Stimulated activated CD8-positive, alpha-beta memory T cell treated with anti-CD3 and anti-CD28 coated beads, Interleukin-15, amount 100 ng/mL, for 24 hours (primary cell): ENCODE results near the gene HLA-DQB1.
"Not testable (repeated sequence)": the region's sequence is repeated elsewhere in the genome, so short reads cannot be mapped to it uniquely, and the experiment has no call there.

Experiments used
- DNase-seq: peaks from one replicate; pipeline ENCODE4 v3.0.0-alpha.2; 2020; ENCODE audit warnings: low read depth

HLA-DQB1 gene

GRCh38 chr6:32666420-32667300 is at the start of gene HLA-DQB1:
Gene HLA-DQB1 (minus strand): TSS chr6:32666657. CDS start chr6:32666607, 50 bp downstream.
- no peak for DNase-seq

DNA sequence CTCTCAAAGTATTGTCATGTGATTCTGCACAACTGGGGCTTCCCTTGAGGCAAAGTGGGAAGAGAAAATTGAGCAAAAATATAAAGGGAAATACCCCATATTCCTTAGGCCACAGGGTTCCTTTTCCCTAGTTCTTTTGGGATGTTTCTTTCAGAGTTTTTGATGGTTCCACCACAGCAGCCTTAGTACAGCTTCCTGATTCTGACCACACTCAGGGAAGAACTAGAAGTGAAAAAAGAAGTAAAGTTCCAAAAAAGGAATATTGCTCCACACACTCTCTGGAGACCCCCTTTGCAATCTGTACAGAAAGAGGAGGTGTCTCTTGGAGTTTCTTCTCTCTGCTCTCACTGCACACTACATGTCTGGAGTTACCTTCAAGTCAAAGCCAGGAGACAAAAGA is 46.8 kb upstream of the HLA-DQB1 start:
- no peak for DNase-seq

DNA sequence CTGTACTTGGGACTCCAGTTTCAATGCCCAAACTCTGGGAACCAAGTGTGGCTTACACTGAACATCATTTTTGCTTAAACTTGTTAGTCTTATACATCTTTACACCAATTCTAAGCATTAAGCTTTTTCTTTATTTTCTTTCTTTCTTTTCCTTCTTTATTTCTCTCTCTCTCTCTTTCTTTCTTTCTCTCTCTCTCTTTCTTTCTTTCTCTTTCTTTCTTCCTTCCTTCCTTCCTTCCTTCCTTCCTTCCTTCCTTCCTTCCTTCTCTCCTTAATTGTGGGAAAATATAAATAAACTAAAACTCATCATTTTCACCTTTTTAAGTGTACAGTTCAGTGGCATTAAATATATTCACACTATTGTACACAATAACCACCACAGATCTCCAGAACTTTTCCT is 43.2 kb upstream of the HLA-DQB1 start:
- DNase-seq, result no peak

GRCh38 chr6:32705164-32705563 is 38.7 kb upstream of the HLA-DQB1 start:
- not testable (repeated sequence) for DNase-seq

DNA sequence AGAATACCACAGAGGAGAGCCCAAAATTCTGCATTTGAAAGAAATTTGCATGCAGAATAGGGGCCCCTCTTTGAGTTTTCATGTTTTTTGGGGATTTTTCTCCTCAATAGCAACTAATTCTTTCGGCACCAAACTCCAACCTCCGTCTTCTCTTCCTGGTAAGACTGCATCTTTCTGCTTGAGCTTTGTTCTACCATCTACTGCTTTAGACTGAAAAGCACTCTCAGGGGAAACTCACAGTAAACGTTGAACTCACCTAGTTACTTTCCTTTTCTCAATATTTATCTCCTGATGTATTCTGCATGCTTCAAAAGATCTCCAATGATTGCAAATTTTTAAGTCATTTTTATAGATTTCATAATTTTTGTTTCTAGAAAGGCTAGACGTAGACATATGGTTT is 36.9 kb upstream of the HLA-DQB1 start:
- DNase-seq, result no peak

- DNase-seq, result no peak
These were observed 34.1 kb upstream of the HLA-DQB1 start for GRCh38 chr6:32700391-32701040.

- no peak for DNase-seq
These were observed 30.6 kb upstream of the HLA-DQB1 start for GRCh38 chr6:32697031-32697430.

DNA sequence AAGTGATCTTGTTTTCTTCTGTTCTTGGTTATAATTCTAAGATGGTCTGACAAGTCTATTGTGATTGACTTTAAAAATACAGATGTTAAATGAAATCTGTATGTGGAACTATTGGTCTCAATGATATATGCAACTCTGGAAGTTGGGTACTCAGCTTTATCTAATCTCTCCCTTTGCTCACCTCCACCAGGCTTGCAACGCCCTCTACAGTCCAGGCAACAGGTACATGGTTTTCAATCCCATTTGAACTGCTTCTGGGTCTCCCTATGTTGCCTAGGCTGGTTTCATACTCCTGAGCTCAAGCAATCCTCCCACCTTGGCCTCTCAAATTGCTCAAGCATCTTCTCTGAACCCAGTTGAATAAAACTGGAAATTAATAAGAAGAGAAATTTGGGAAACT is 25.6 kb upstream of the HLA-DQB1 start:
- no peak for DNase-seq

GRCh38 chr6:32689531-32690501 is 23.4 kb upstream of the HLA-DQB1 start:
- DNase-seq, result no peak

GRCh38 chr6:32685603-32686002 is 19.1 kb upstream of the HLA-DQB1 start:
- no peak for DNase-seq

- no peak for DNase-seq
These were observed 17.8 kb upstream of the HLA-DQB1 start for GRCh38 chr6:32684246-32684645.

GRCh38 chr6:32680055-32680454 is 13.6 kb upstream of the HLA-DQB1 start:
- no peak for DNase-seq

GRCh38 chr6:32679492-32679891 is 13.0 kb upstream of the HLA-DQB1 start:
- DNase-seq, result no peak

DNA sequence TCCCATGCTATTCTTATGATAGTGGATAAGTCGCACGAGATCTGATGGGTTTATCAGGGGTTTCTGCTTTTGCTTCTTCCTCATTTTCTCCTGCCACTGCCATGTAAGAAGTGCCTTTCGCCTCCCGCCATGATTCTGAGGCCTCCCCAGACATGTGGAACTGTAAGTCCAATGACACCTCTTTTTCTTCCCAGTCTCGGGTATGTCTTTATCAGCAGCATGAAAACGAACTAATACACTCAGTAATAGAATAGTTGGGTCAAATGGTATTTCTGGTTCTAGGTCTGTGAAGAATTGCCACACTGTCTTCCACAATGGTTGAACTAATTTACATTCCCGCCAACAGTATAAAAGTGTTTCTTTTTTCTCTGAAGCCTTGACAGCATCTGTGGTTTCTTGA is 7.7 kb upstream of the HLA-DQB1 start:
- DNase-seq, result not testable (repeated sequence)

DNA sequence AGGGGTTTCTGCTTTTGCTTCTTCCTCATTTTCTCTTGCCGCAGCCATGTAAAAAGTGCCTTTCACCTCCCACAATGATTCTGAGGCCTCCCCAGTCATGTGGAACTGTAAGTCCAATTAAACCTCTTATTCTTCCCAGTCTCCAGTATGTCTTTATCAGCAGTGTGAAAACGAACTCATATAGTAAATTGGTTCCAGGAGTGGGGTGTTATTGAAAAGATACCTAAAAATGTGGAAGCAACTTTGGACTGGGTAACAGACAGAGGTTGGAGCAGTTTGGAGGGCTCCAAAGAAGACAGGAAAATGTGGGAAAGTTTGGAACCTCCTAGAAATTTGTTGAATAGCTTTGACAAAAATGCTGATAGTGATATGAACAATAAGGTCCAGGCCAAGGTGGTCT is 5.5 kb upstream of the HLA-DQB1 start:
- not testable (repeated sequence) for DNase-seq

- no peak for DNase-seq
These were observed 3.4 kb upstream of the HLA-DQB1 start for GRCh38 chr6:32669893-32670292.

DNA sequence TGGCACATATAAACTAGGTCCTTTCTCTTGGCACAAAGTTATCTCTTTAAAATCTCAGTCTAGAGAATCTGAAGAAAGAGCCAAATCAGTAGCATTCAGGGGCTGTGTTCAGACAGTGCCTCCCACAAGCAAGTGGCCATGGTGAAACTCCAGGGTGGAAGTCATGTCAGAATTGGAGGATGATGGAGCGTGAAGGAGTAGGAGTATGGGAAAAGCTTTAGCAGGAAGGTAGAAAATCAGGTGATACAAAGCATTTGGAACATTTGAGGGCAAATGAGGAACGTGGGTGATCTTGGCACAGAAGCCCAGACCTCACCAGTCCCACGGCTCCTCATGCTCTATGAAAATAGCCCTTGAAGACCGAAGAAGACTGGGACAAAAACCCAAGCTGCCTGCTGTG is 2.8 kb upstream of the HLA-DQB1 start:
- DNase-seq, result no peak

DNA sequence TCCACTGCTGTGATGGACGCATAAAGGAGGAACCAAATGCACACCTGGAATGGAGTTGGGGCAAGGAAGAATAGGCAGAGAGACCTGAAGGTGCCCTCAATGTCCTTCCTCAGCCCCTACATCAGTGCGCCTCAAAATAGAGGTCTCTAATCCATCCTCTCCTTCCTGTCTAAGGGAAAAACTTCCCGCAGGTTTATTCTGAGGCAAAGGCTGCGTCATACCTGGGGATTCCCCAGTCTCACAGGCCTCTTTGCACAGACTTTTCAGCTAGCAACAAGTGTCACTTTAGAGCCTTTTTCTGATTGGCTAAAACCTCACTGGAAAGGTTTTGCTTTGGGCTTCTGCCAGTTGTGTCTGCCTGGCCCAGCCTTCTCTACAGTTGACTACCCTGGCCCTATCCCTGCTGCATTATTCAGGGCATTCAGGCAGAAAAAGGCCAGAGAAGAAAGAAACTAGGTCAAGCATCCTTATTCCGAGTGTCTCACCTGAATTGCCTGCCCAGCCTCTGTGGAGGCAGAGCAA is 1.8 kb upstream of the HLA-DQB1 start:
- no peak for DNase-seq

- DNase-seq, result no peak
These were observed 796 bp downstream of the HLA-DQB1 start for GRCh38 chr6:32665661-32666060.

- DNase-seq, result no peak
These were observed 1.6 kb downstream of the HLA-DQB1 start for GRCh38 chr6:32664827-32665362.

- no peak for DNase-seq
These were observed 2.1 kb downstream of the HLA-DQB1 start for GRCh38 chr6:32664354-32664753.

DNA sequence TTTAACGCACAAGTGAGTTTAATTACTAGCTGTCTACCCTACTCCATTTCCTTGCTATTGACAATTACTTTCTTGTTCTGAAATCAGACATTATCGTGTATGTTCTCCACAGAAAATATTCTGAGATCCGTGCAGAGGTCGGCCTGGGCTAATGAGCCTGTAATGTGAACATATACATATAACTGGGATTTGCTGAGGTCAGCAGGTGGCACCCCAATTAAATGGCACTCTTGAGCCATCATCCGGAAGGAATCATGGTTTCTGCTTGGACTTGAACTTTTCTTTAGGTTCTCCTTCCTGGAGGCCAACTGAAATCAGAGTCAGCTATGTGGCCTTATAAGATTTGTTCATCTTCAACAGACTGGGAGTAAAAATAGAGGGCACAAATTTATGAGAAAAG is 3.6 kb downstream of the HLA-DQB1 start:
- DNase-seq, result no peak
